Ishikawa (cell line): ENCODE measurements around the gene AGO3.

Source experiments
- CEBPB ChIP-seq: IDR thresholded peaks from 2 replicates; pipeline ENCODE4 v1.6.1; 2012
- CREB1 ChIP-seq: IDR thresholded peaks from 2 replicates; pipeline ENCODE4 v1.6.1; 2012; ENCODE audit warnings: low read depth
- EGR1 ChIP-seq: IDR thresholded peaks from 2 replicates; pipeline ENCODE4 v1.6.1; 2012
- EP300 ChIP-seq: IDR thresholded peaks from 2 replicates; pipeline ENCODE4 v1.6.1; 2012; ENCODE audit warnings: borderline replicate concordance
- FOXM1 ChIP-seq: IDR thresholded peaks from 2 replicates; pipeline ENCODE4 v1.6.1; 2012; ENCODE audit warnings: low read depth, borderline replicate concordance
- NFIC ChIP-seq: IDR thresholded peaks from 2 replicates; pipeline ENCODE4 v1.6.1; 2012
- RAD21 ChIP-seq: IDR thresholded peaks from 2 replicates; pipeline ENCODE4 v1.6.1; 2012; ENCODE audit warnings: low read depth
- TAF1 ChIP-seq: IDR thresholded peaks from 2 replicates; pipeline ENCODE4 v1.6.1; 2012; ENCODE audit warnings: low read depth, mild to moderate bottlenecking
- TCF12 ChIP-seq: IDR thresholded peaks from 2 replicates; pipeline ENCODE4 v1.6.1; 2012; ENCODE audit warnings: low read depth
- TEAD4 ChIP-seq: IDR thresholded peaks from 2 replicates; pipeline ENCODE4 v1.6.1; 2012
- YY1 ChIP-seq: IDR thresholded peaks from 2 replicates; pipeline ENCODE4 v1.6.1; 2012; ENCODE audit warnings: low read depth
- ZBTB7A ChIP-seq: IDR thresholded peaks from 2 replicates; pipeline ENCODE4 v1.6.1; 2012; ENCODE audit warnings: low read depth
- TF ChIP-seq, protein P1 (sequence below): IDR thresholded peaks from 2 replicates; pipeline ENCODE4 v1.6.1; 2012
- TF ChIP-seq, protein P2 (sequence below): IDR thresholded peaks from 2 replicates; pipeline ENCODE4 v1.6.1; 2012
- TF ChIP-seq, protein P3 (sequence below): IDR thresholded peaks from 2 replicates; pipeline ENCODE4 v1.6.1; 2012; ENCODE audit warnings: low read depth, mild to moderate bottlenecking

AGO3 gene

DNA sequence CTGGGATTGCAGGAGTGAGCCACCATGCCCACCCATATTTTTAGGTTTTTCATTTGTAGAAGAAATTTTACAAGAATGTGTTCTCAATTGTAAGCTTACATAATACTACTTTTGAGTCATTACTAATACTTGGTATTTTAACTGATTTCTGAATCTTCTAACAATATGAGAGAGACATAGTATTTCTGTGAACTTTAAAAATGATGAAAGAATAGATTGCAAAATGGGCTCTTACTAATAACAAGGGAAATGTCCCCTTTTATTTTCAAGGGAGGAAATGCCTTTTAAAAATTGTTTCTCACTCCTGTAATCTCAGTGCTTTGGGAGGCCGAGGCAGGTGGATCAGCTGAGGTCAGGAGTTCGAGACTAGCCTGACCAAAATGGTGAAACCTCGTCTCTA lies 5.9 kb downstream of the AGO3 start:
- TF ChIP-seq NFIC (no peak), YY1 (no peak), EP300 (no peak), TAF1 (no peak), TCF12 (no peak), CREB1 (no peak), FOXM1 (no peak), TEAD4 (no peak)
- TF ChIP-seq, protein P1, sequence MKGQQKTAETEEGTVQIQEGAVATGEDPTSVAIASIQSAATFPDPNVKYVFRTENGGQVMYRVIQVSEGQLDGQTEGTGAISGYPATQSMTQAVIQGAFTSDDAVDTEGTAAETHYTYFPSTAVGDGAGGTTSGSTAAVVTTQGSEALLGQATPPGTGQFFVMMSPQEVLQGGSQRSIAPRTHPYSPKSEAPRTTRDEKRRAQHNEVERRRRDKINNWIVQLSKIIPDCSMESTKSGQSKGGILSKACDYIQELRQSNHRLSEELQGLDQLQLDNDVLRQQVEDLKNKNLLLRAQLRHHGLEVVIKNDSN: no peak

DNA sequence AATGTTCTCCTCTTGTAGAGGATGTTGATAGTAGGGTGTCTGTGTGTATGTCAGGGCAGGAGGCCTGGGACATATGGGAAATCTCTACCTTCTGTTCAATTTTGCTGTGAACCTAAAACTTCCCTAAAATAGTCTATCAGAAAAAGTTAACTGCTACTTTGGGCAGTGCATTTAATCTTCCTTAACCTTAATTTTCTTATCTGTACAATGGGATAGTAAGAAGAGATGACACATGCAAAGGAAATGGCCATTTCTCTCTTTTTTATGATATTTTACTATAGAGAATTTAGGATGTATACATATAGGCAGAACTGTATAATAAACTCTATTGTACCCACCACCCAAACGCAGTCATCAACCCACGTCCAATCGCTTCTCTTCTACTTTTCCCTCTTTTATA lies 8.6 kb downstream of the AGO3 start:
- TF ChIP-seq, protein P2, sequence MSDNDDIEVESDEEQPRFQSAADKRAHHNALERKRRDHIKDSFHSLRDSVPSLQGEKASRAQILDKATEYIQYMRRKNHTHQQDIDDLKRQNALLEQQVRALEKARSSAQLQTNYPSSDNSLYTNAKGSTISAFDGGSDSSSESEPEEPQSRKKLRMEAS: no peak
- no peak for TF ChIP-seq TCF12
- TF ChIP-seq, protein P1: no peak
- no peak for TF ChIP-seq CREB1
- TF ChIP-seq, protein P3, sequence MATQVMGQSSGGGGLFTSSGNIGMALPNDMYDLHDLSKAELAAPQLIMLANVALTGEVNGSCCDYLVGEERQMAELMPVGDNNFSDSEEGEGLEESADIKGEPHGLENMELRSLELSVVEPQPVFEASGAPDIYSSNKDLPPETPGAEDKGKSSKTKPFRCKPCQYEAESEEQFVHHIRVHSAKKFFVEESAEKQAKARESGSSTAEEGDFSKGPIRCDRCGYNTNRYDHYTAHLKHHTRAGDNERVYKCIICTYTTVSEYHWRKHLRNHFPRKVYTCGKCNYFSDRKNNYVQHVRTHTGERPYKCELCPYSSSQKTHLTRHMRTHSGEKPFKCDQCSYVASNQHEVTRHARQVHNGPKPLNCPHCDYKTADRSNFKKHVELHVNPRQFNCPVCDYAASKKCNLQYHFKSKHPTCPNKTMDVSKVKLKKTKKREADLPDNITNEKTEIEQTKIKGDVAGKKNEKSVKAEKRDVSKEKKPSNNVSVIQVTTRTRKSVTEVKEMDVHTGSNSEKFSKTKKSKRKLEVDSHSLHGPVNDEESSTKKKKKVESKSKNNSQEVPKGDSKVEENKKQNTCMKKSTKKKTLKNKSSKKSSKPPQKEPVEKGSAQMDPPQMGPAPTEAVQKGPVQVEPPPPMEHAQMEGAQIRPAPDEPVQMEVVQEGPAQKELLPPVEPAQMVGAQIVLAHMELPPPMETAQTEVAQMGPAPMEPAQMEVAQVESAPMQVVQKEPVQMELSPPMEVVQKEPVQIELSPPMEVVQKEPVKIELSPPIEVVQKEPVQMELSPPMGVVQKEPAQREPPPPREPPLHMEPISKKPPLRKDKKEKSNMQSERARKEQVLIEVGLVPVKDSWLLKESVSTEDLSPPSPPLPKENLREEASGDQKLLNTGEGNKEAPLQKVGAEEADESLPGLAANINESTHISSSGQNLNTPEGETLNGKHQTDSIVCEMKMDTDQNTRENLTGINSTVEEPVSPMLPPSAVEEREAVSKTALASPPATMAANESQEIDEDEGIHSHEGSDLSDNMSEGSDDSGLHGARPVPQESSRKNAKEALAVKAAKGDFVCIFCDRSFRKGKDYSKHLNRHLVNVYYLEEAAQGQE: no peak
- TF ChIP-seq RAD21: no peak
- TF ChIP-seq ZBTB7A: no peak
- TF ChIP-seq TAF1: no peak

DNA sequence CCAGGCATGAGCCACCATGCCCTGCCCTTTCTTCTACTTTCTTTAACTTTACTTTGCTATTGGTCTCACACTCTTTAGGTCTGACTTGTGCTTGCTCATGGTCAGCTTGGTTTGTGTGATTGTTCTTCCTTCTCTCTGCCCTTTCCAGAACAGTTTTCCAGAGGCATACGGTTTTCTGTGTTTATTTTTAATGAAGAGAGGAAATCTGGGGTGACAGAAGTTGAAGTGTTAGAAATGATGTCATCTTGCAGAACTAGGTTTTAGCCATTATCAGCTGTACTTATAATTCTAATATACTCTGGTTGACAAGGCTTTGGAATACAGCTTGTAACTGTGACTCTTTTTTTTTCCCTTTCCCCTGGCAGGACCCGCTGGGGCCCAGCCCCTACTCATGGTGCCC lies 14.4 kb downstream of the AGO3 start:
- TF ChIP-seq FOXM1 (no peak), TCF12 (no peak), EP300 (no peak), RAD21 (no peak), CREB1 (no peak), TEAD4 (no peak), YY1 (no peak), TAF1 (no peak), EGR1 (no peak)
- TF ChIP-seq, protein P2: no peak
- TF ChIP-seq, protein P1: no peak
- TF ChIP-seq, protein P3: no peak

DNA sequence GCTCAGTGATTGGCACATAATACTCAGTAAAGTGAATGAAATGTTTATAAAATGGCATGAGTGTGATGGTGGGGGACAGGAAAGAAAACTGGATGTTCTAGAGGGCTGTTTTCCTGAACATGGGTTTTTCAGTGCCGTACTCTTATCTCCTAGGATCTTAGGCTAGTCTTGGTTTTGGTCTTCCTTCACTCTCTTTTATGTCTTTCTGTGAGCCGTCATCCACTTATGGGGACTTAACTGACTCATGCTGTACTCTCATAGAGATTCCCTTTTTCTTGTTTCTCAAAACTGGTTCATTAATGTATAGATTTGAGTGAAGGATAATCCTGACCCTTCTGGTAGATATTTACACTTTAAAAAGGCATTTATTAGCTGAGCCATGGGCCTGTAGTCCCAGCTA lies 16.6 kb downstream of the AGO3 start:
- TF ChIP-seq ZBTB7A (no peak), FOXM1 (no peak), TEAD4 (no peak), CEBPB (no peak), TAF1 (no peak), EP300 (no peak)

DNA sequence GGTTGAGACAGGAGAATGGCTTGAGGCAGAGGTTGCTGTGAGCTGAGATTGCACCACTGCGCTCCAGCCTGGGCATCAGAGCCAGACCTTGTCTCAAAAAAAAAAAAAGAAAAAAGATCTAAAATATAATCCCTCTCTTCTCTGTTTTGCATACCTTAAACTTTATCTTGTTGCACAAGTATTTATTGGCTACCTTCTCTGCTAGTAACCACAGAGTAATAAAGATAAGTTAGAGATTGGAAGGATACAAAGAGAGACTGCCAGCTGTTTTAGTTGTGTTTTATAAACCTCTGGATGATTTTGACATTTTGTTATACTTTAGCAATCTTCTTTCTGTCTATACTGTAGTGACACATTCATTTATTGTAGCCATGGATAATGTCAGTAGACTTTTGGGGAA lies 27.7 kb downstream of the AGO3 start:
- TF ChIP-seq, protein P1: no peak
- TF ChIP-seq CEBPB (no peak), TAF1 (no peak), TCF12 (no peak), TEAD4 (no peak), ZBTB7A (no peak), CREB1 (no peak), FOXM1 (no peak), RAD21 (no peak), NFIC (no peak), YY1 (no peak), EP300 (no peak), EGR1 (no peak)
- TF ChIP-seq, protein P3: no peak
